MCF 10A (cell line): ENCODE data around the gene RSRC2. TPM values are rescaled to one million over a fixed set of nuclear protein-coding genes. Genes with fewer than 3 reads are reported as not detected.

Source experiments
- BruUV-seq: library from RNA; stranded (reverse); fragments of 400-500 nt; replicated peaks from 2 replicates; lab custom pipeline; 2021; lab: Mats Ljungman, UMichigan
- CTCF ChIA-PET: fragments of 300-600 bp; sonication (Branson Sonifier 250); formaldehyde crosslinking; extraction: SDS; loops from one replicate; lab custom pipeline; 2021; ENCODE audit warnings: antibody characterized with exemption, inconsistent platforms; lab: Yijun Ruan, JAX
- POLR2A ChIA-PET: fragments of 300-600, 350-650 bp; sonication (Branson Sonifier 250); formaldehyde crosslinking; extraction: SDS; loops from one replicate; lab custom pipeline; 2020; ENCODE audit warnings: antibody characterized with exemption, inconsistent platforms; lab: Yijun Ruan, JAX
- DNase-seq: peaks from one replicate; pipeline ENCODE4 v3.0.0-alpha.2; 2018; ENCODE audit not compliant: unreplicated experiment
- H3K27ac Mint-ChIP-seq: one replicate; pipeline ENCODE4 v1.8.0; 2022; ENCODE audit warnings: mild to moderate bottlenecking, low read depth, mixed read lengths; ENCODE audit not compliant: unreplicated experiment
- H3K27me3 Mint-ChIP-seq: one replicate; pipeline ENCODE4 v1.8.0; 2022; ENCODE audit warnings: mixed read lengths; ENCODE audit not compliant: insufficient read depth, unreplicated experiment
- H3K36me3 Mint-ChIP-seq: one replicate; pipeline ENCODE4 v1.8.0; 2022; ENCODE audit warnings: mild to moderate bottlenecking, moderate library complexity, mixed read lengths; ENCODE audit not compliant: insufficient read depth, unreplicated experiment
- H3K4me1 Mint-ChIP-seq: one replicate; pipeline ENCODE4 v1.8.0; 2022; ENCODE audit warnings: mixed read lengths; ENCODE audit not compliant: insufficient read depth, unreplicated experiment
- H3K4me3 Mint-ChIP-seq: one replicate; pipeline ENCODE4 v1.8.0; 2022; ENCODE audit warnings: mild to moderate bottlenecking, moderate library complexity, mixed read lengths; ENCODE audit not compliant: unreplicated experiment
- H3K9me3 Mint-ChIP-seq: one replicate; pipeline ENCODE4 v1.8.0; 2022; ENCODE audit warnings: mixed read lengths; ENCODE audit not compliant: unreplicated experiment
- intact Hi-C: fragments of 100-400 bp; cut with micrococcal nuclease; formaldehyde crosslinking; loops from 2 replicates; pipeline ENCODE4 v1.14.1; 2022
- total RNA-seq: library from RNA; stranded (reverse); gene quantifications from 2 replicates; pipeline ENCODE4 v1.2.3, GENCODE V29; 2022
- TF ChIP-seq, protein P1 (sequence below): fragments of 200-600 bp; IDR thresholded peaks from one replicate; pipeline ENCODE4 v1.8.0; 2022; ENCODE audit warnings: antibody characterized with exemption, mild to moderate bottlenecking; ENCODE audit not compliant: unreplicated experiment

Gene RSRC2
- total RNA-seq, 1 experiment from 2014 or later: 93.4 TPM

DNA sequence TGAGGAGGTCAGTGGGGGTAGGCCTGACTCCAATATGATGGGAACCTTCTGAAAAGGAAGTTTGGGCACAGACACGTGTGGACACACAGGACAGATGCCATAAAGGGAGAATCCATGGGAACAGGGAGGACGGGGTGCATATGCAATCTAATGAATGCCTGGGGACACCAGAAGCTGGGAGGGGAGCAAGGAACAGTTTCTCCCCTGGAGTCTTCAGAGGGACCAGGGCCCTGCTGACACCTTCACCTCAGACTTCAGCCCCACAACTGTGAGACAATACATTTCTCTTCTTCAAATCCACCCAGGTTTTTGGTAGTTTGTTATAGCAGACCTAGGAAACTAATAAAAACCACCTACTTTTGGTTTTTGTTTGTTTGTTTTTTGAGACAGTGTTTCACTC, 69.1 kb downstream of the RSRC2 start:
- intact Hi-C loops: no loop called here
- Mint-ChIP-seq H3K4me3 (no peak overlapping the region), H3K36me3 (no peaks in the 10 kb centered on the region), H3K9me3 (no peaks in the 10 kb centered on the region), H3K4me1 (peaks cover 12% of the 10 kb centered on the region), H3K27me3 (no peaks in the 10 kb centered on the region), H3K27ac (no peak overlapping the region)
- ChIA-PET POLR2A (interaction anchor here (1.7 kb wide), 1 partner anchor 8 kb away, joined by 4 read pairs; no protein-coding TSS in a partner anchor), CTCF (interaction anchor here (0.6 kb wide), 1 partner anchor 39 kb away, joined by 3 read pairs; no protein-coding TSS in a partner anchor)
- no TSS peak for BruUV-seq
- TF ChIP-seq, protein P1, sequence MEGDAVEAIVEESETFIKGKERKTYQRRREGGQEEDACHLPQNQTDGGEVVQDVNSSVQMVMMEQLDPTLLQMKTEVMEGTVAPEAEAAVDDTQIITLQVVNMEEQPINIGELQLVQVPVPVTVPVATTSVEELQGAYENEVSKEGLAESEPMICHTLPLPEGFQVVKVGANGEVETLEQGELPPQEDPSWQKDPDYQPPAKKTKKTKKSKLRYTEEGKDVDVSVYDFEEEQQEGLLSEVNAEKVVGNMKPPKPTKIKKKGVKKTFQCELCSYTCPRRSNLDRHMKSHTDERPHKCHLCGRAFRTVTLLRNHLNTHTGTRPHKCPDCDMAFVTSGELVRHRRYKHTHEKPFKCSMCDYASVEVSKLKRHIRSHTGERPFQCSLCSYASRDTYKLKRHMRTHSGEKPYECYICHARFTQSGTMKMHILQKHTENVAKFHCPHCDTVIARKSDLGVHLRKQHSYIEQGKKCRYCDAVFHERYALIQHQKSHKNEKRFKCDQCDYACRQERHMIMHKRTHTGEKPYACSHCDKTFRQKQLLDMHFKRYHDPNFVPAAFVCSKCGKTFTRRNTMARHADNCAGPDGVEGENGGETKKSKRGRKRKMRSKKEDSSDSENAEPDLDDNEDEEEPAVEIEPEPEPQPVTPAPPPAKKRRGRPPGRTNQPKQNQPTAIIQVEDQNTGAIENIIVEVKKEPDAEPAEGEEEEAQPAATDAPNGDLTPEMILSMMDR: no peak
- DNase-seq: no peak

DNA sequence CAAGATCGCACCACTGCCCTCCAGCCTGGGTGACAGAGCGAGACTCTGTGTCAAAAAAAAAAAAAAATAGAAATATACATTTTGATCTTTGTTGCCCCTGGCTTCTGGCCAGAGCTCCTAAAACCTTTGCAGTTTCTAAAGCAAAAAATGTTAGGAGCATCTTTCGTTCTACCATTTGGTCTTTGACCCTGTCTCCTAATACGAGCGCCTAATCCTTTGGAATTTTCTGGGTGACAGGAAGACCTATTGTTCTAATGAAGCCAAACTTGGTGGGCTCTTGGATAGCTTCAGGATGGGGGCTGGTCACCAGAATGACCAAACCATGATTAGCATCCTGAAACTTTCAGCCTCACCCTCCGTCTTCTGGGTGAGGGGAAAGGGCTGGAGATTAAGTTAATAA, 72.0 kb downstream of the RSRC2 start:
- DNase-seq: no peak
- CTCF ChIA-PET: interaction anchor here (0.7 to 0.9 kb wide), 2 partner anchors 118 to 288 kb away, joined by 3 read pairs; no protein-coding TSS in a partner anchor

DNA sequence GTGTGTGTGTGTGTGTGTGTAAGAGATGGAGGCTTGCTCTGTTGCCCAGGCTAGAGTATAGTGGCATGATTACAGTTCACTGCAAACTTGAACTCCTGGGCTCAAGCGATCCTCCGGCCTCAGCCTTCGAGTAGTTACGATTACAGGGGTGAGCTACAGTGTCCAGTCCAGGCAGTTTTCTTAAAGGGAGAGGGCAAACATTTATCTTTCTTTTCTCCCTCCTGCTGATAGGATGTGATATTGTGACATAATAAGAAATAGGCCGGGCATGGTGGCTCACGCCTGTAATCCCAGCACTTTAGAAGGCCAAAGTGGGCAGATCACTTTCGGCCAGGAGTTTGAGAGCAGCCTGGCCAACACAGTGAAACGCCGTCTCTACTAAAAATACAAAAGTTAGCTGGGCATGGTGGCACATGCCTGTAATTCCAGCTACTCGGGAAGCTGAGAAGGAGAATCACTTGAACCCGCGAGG, 72.5 kb downstream of the RSRC2 start:
- H3K4me3 Mint-ChIP-seq: no peak overlapping the region
- ChIA-PET CTCF (interaction anchor here (0.7 to 0.9 kb wide), 2 partner anchors 118 to 288 kb away, joined by 3 read pairs; no protein-coding TSS in a partner anchor), POLR2A (interaction anchor here (1.9 kb wide), 1 partner anchor 10 kb away, joined by 9 read pairs; no protein-coding TSS in a partner anchor)
- TF ChIP-seq, protein P1: no peak
- H3K36me3 Mint-ChIP-seq: peaks cover 1% of the 10 kb centered on the region
- no peaks in the 10 kb centered on the region for H3K9me3 Mint-ChIP-seq
- peaks cover 12% of the 10 kb centered on the region for H3K4me1 Mint-ChIP-seq
- no TSS peak for BruUV-seq
- no peak for DNase-seq
- intact Hi-C loops: no loop called here
- no peaks in the 10 kb centered on the region for H3K27me3 Mint-ChIP-seq
- H3K27ac Mint-ChIP-seq: no peak overlapping the region

More for the DNA sequence above, 72.0 kb downstream of the RSRC2 start:
- BruUV-seq: no TSS peak
- H3K4me1 Mint-ChIP-seq: peaks cover 12% of the 10 kb centered on the region
- POLR2A ChIA-PET: interaction anchor here (1.9 kb wide), 1 partner anchor 9 kb away, joined by 9 read pairs; no protein-coding TSS in a partner anchor
- H3K27ac Mint-ChIP-seq: no peak overlapping the region
- intact Hi-C loops: no loop called here
- no peaks in the 10 kb centered on the region for H3K36me3 Mint-ChIP-seq
- no peaks in the 10 kb centered on the region for H3K27me3 Mint-ChIP-seq
- no peak overlapping the region for H3K4me3 Mint-ChIP-seq
- TF ChIP-seq, protein P1: no peak
- H3K9me3 Mint-ChIP-seq: no peaks in the 10 kb centered on the region

Other genes with a start within 250 kb of the RSRC2 start
- 92.6 and 115 TPM in 2 replicates for gene CLIP1, start 104.3 kb downstream of the RSRC2 start, total RNA-seq
- gene ZCCHC8, start 26.0 kb downstream of the RSRC2 start, total RNA-seq: 33.4 and 41.8 TPM in 2 replicates
- 18.0 and 26.1 TPM in 2 replicates for gene KNTC1, start 313 bp upstream of the RSRC2 start, total RNA-seq
- gene HCAR2, start 176.4 kb upstream of the RSRC2 start, total RNA-seq: 0.19 TPM in 1 of 2 replicates, not detected in the other
- not detected in 2 replicates for gene HCAR3, start 189.9 kb upstream of the RSRC2 start, total RNA-seq
- not detected in 2 replicates for gene HCAR1, start 203.9 kb upstream of the RSRC2 start, total RNA-seq
- 87.9 and 104 TPM in 2 replicates for gene DENR, start 225.9 kb upstream of the RSRC2 start, total RNA-seq
- gene CCDC62, start 247.6 kb upstream of the RSRC2 start, total RNA-seq: 0.51 and 0.81 TPM in 2 replicates